Upper lobe of left lung (tissue), 6 donors: ENCODE results near the gene TVP23A. TPM values are rescaled to one million over a fixed set of nuclear protein-coding genes. Genes with fewer than 3 reads are reported as not detected.

ENCODE experiments used
- ATAC-seq, 2 donors: fragments of 200-7000 bp; cut with Tn5 transposase; one replicate each; pipeline ENCODE4 v1.9.1; 2022; ENCODE audit warnings: mild to moderate bottlenecking in 2 of 2, moderate library complexity in 2 of 2; ENCODE audit not compliant: low FRiP score in 2 of 2
- DNase-seq, 2 donors: peaks; one replicate each; pipeline ENCODE4 v3.0.0-alpha.2; 2019 to 2020
- H3K27ac ChIP-seq, 4 donors: fragments of 200-600 bp; sonication (generic); one replicate each; pipeline ENCODE4 v1.5.1; 2016 to 2019
- H3K27me3 ChIP-seq, 4 donors: fragments of 200-600 bp; sonication (generic); one replicate each; pipeline ENCODE4 v1.5.1; 2017 to 2019
- H3K36me3 ChIP-seq, 4 donors: fragments of 200-600 bp; sonication (generic); one replicate each; pipeline ENCODE4 v1.5.1; 2016 to 2019
- H3K4me1 ChIP-seq, 4 donors: fragments of 200-600 bp; sonication (generic); one replicate each; pipeline ENCODE4 v1.5.1; 2018 to 2019
- H3K4me3 ChIP-seq, 4 donors: fragments of 200-600 bp; sonication (generic); one replicate each; pipeline ENCODE4 v1.5.1; 2017 to 2019; ENCODE audit warnings: mild to moderate bottlenecking in 2 of 4, moderate library complexity in 1 of 4
- H3K9me3 ChIP-seq, 4 donors: fragments of 200-600 bp; sonication (generic); one replicate each; pipeline ENCODE4 v1.5.1; 2018 to 2019
- CTCF ChIP-seq, 6 experiments: fragments of 450-650 bp in 4 of 6; fragments of 200-600 bp in 2 of 6; sonication (generic) in 2 of 6; IDR thresholded peaks; one replicate each; pipeline ENCODE4 v1.5.1; 2016 to 2019; ENCODE audit warnings: antibody characterized with exemption in 6 of 6
- EP300 ChIP-seq, 4 donors: sonication (generic); formaldehyde crosslinking; IDR thresholded peaks; one replicate each; pipeline ENCODE4 v1.5.1; 2017; ENCODE audit warnings: antibody characterized with exemption in 4 of 4, control low read depth in 2 of 4
- POLR2A ChIP-seq, 4 donors: fragments of 450-650 bp; IDR thresholded peaks; one replicate each; pipeline ENCODE4 v1.5.1; 2016 to 2017; ENCODE audit warnings: antibody characterized with exemption in 4 of 4, mild to moderate bottlenecking in 2 of 4
- POLR2AphosphoS5 ChIP-seq, 2 donors: sonication (generic); formaldehyde crosslinking; IDR thresholded peaks; one replicate each; pipeline ENCODE4 v1.5.1; 2017; ENCODE audit warnings: antibody characterized with exemption in 2 of 2
- WGBS, 2 donors: methylation state at CpG; one replicate each; pipeline ENCODE4 v1.1.5; 2017 to 2018; 5-methylcytosine and 5-hydroxymethylcytosine counted together
- total RNA-seq, 6 donors: library from RNA; depleted of rRNA in 4 of 6; stranded (reverse); fragments of >200 nt in 4 of 6; gene quantifications; one replicate each; pipeline versions ENCODE4 v1.1.0 to v1.2.1, GENCODE V29; 2016 to 2021
- donor health status: DM: no; HTN: no; CAD: no; lungs with moderate emphysema.
- donor health status: DM: no; HTN: yes; CAD: no; lungs with severe emphysema.

Gene TVP23A
- total RNA-seq, 6 donors from 2014 or later: 0.20 to 2.3 (median 0.61) TPM; not detected in 2

GRCh38 chr16:10762336-10763016, 56.1 kb downstream of the TVP23A start:
- 83 to 91% methylated on average over 28 to 31 of the region's 35 CpGs for WGBS, 2 donors
- peaks cover 24 to 80% (median 69%) of the 10 kb centered on the region in 4 donors for H3K36me3 ChIP-seq

GRCh38 chr16:10761373-10761772, 57.2 kb downstream of the TVP23A start:
- Histone ChIP-seq H3K9me3 (no peaks in the 10 kb centered on the region), H3K4me1 (peaks cover 0 to 5% (median 5%) of the 10 kb centered on the region in 4 donors), H3K27ac (no peak overlapping the region), H3K4me3 (no peak overlapping the region), H3K27me3 (no peaks in the 10 kb centered on the region), H3K36me3 (peaks cover 24 to 90% (median 76%) of the 10 kb centered on the region in 4 donors)
- WGBS, 2 donors: 91 to 95% methylated on average over 8 of the region's 8 CpGs
- TF ChIP-seq EP300 (IDR thresholded peaks at IDR 0.05): no peak
- no peak for TF ChIP-seq CTCF (IDR thresholded peaks at IDR 0.05)
- no peak for TF ChIP-seq POLR2A (IDR thresholded peaks at IDR 0.05)
- TF ChIP-seq POLR2AphosphoS5 (IDR thresholded peaks at IDR 0.05): no peak
- DNase-seq (no peak), ATAC-seq (no peak)

More at GRCh38 chr16:10762336-10763016, 56.1 kb downstream of the TVP23A start:
- no peak overlapping the region for H3K27ac ChIP-seq
- H3K4me3 ChIP-seq: no peak overlapping the region
- H3K27me3 ChIP-seq: no peaks in the 10 kb centered on the region
- TF ChIP-seq POLR2A (IDR thresholded peaks at IDR 0.05): no peak
- no peak for TF ChIP-seq EP300 (IDR thresholded peaks at IDR 0.05)
- TF ChIP-seq POLR2AphosphoS5 (IDR thresholded peaks at IDR 0.05): no peak
- no peak for TF ChIP-seq CTCF (IDR thresholded peaks at IDR 0.05)
- H3K4me1 ChIP-seq: peaks cover 0 to 5% (median 5%) of the 10 kb centered on the region in 4 donors
- H3K9me3 ChIP-seq: no peaks in the 10 kb centered on the region
- ATAC-seq (peak; percentile 30 to 31), DNase-seq (peak in 1 of 2 donors; percentile 80)

GRCh38 chr16:10760858-10761257, 57.7 kb downstream of the TVP23A start:
- Histone ChIP-seq H3K27me3 (no peaks in the 10 kb centered on the region), H3K36me3 (peaks cover 24 to 95% (median 77%) of the 10 kb centered on the region in 4 donors), H3K4me1 (peaks cover 0 to 5% (median 5%) of the 10 kb centered on the region in 4 donors), H3K9me3 (no peaks in the 10 kb centered on the region), H3K27ac (no peak overlapping the region), H3K4me3 (no peak overlapping the region)
- DNase-seq (no peak), ATAC-seq (no peak)
- TF ChIP-seq EP300 (IDR thresholded peaks at IDR 0.05): no peak
- WGBS, 2 donors: 75 to 91% methylated on average over 3 of the region's 3 CpGs

- H3K27me3 ChIP-seq: no peaks in the 10 kb centered on the region
- H3K36me3 ChIP-seq: peaks cover 18 to 86% (median 65%) of the 10 kb centered on the region in 4 donors
- no peaks in the 10 kb centered on the region for H3K4me1 ChIP-seq
- 80% methylated on average over 6 of the region's 6 CpGs for WGBS, 2 donors
- TF ChIP-seq POLR2AphosphoS5 (IDR thresholded peaks at IDR 0.05): no peak
- no peak for TF ChIP-seq POLR2A (IDR thresholded peaks at IDR 0.05)
- TF ChIP-seq CTCF (IDR thresholded peaks at IDR 0.05): no peak
- no peak for TF ChIP-seq EP300 (IDR thresholded peaks at IDR 0.05)
- H3K9me3 ChIP-seq: no peaks in the 10 kb centered on the region
- ATAC-seq: no peak
- DNase-seq: no peak
- H3K4me3 ChIP-seq: no peak overlapping the region
- no peak overlapping the region for H3K27ac ChIP-seq
Observed at GRCh38 chr16:10756574-10756973, 62.0 kb downstream of the TVP23A start.

- Histone ChIP-seq H3K27ac (no peak overlapping the region), H3K4me3 (no peak overlapping the region), H3K27me3 (no peaks in the 10 kb centered on the region), H3K9me3 (no peaks in the 10 kb centered on the region), H3K4me1 (peaks cover 0 to 9% (median 0%) of the 10 kb centered on the region in 4 donors), H3K36me3 (peaks cover 17 to 84% (median 56%) of the 10 kb centered on the region in 4 donors)
- no peak for ATAC-seq
- WGBS, 2 donors: 92 to 94% methylated on average over 4 of the region's 4 CpGs
- no peak for DNase-seq
- TF ChIP-seq POLR2A (IDR thresholded peaks at IDR 0.05): no peak
- no peak for TF ChIP-seq POLR2AphosphoS5 (IDR thresholded peaks at IDR 0.05)
- TF ChIP-seq EP300 (IDR thresholded peaks at IDR 0.05): no peak
- TF ChIP-seq CTCF (IDR thresholded peaks at IDR 0.05): no peak
Observed at GRCh38 chr16:10754941-10755340, 63.7 kb downstream of the TVP23A start.
